ENCODE measurements around the gene HMX1.

GRCh38 chr4:8870647-8871416 lies 807 bp downstream of the HMX1 start:
- TF ChIP-seq EZH2 (IDR thresholded peaks at IDR 0.05; ENCODE audit: low read length): peak; percentile 42
- TF ChIP-seq CTCF (optimal IDR thresholded peaks at IDR 0.05 in 1 of 3, IDR thresholded peaks at IDR 0.05 in 1 of 3, conservative IDR thresholded peaks at IDR 0.05 in 1 of 3; ENCODE audit: extremely low read depth in 1 of 3, insufficient read depth in 2 of 3, low read length in 3 of 3): no peak

All from keratinocyte (primary cell).